NCI-H146 (cell line): ENCODE results near the gene LITAF.
A peak's percentile ranks its signal among the peaks of the same experiment; 100 is the strongest.
"Not testable (repeated sequence)": the region's sequence is repeated elsewhere in the genome, so short reads cannot be mapped to it uniquely, and the experiment has no call there.

ENCODE experiments used
- DNase-seq: peaks from one replicate; lab custom pipeline; 2025; lab: John Stamatoyannopoulos, UW

Gene LITAF

GRCh38 chr16:11620243-11621003 lies 33.7 kb upstream of the LITAF start:
- DNase-seq, result no peak

GRCh38 chr16:11619327-11619851 lies 32.7 kb upstream of the LITAF start:
- no peak for DNase-seq

- no peak for DNase-seq
Observed at GRCh38 chr16:11618107-11618717, 31.5 kb upstream of the LITAF start.

- DNase-seq, result no peak
Observed at GRCh38 chr16:11615748-11616447, 29.2 kb upstream of the LITAF start.

- no peak for DNase-seq
Observed at GRCh38 chr16:11614587-11615175, 28.0 kb upstream of the LITAF start.

GRCh38 chr16:11613381-11614303 lies 26.9 kb upstream of the LITAF start:
- DNase-seq, result no peak

- DNase-seq, result no peak
Observed at GRCh38 chr16:11612665-11613025, 25.9 kb upstream of the LITAF start.

GRCh38 chr16:11611871-11612664 lies 25.3 kb upstream of the LITAF start:
- DNase-seq, result peak; percentile 94

GRCh38 chr16:11610580-11610979 lies 23.9 kb upstream of the LITAF start:
- no peak for DNase-seq

GRCh38 chr16:11610121-11610505 lies 23.4 kb upstream of the LITAF start:
- DNase-seq, result no peak

GRCh38 chr16:11609474-11610120 lies 22.9 kb upstream of the LITAF start:
- DNase-seq, result no peak

GRCh38 chr16:11605891-11606290 lies 19.2 kb upstream of the LITAF start:
- no peak for DNase-seq

- no peak for DNase-seq
Observed at GRCh38 chr16:11605564-11605886, 18.8 kb upstream of the LITAF start.

GRCh38 chr16:11604783-11605563 lies 18.3 kb upstream of the LITAF start:
- DNase-seq, result no peak

GRCh38 chr16:11604296-11604695 lies 17.6 kb upstream of the LITAF start:
- not testable (repeated sequence) for DNase-seq

- DNase-seq, result no peak
Observed at GRCh38 chr16:11603331-11603750, 16.6 kb upstream of the LITAF start.

GRCh38 chr16:11602321-11602720 lies 15.6 kb upstream of the LITAF start:
- peak; percentile 91 for DNase-seq

GRCh38 chr16:11601911-11602310 lies 15.2 kb upstream of the LITAF start:
- no peak for DNase-seq

GRCh38 chr16:11601425-11601824 lies 14.7 kb upstream of the LITAF start:
- DNase-seq, result no peak
